Liver (tissue), 9 donors: ENCODE results near the gene TMCO4. TPM values are rescaled to one million over a fixed set of nuclear protein-coding genes. Genes with fewer than 3 reads are reported as not detected.
"Not testable (repeated sequence)": the region's sequence is repeated elsewhere in the genome, so short reads cannot be mapped to it uniquely, and the experiment has no call there.

ENCODE experiments used
- DNase-seq: peaks from one replicate; pipeline ENCODE4 v3.0.0-alpha.2; 2017; ENCODE audit warnings: low spot score
- H3K27ac ChIP-seq, 2 donors: one replicate each; pipeline ENCODE4 v1.7.0; 2013; ENCODE audit warnings: inconsistent platforms in 2 of 2, low read length in 2 of 2, control low read depth in 1 of 2, low read depth in 1 of 2, mild to moderate bottlenecking in 1 of 2
- H3K27me3 ChIP-seq, 4 donors: one replicate each; pipeline versions ENCODE4 v1.6.1 to v1.7.0; 2013; ENCODE audit warnings: low read length in 3 of 4, inconsistent platforms in 1 of 4, mild to moderate bottlenecking in 1 of 4, moderate library complexity in 1 of 4; ENCODE audit not compliant: control insufficient read depth in 4 of 4, insufficient read depth in 4 of 4
- H3K36me3 ChIP-seq, 4 donors: one replicate each; pipeline versions ENCODE4 v1.6.1 to v1.7.0; 2013; ENCODE audit warnings: low read length in 3 of 4, mild to moderate bottlenecking in 3 of 4, low read depth in 1 of 4, moderate library complexity in 1 of 4; ENCODE audit not compliant: control insufficient read depth in 4 of 4, insufficient read depth in 3 of 4
- H3K4me1 ChIP-seq, 4 donors: one replicate each; pipeline versions ENCODE4 v1.6.1 to v1.7.0; 2013; ENCODE audit warnings: low read length in 3 of 4, mild to moderate bottlenecking in 3 of 4, moderate library complexity in 1 of 4; ENCODE audit not compliant: control insufficient read depth in 4 of 4, insufficient read depth in 4 of 4
- H3K4me3 ChIP-seq, 3 donors: one replicate each; pipeline versions ENCODE4 v1.6.1 to v1.7.0; 2013; ENCODE audit warnings: low read length in 3 of 3, control low read depth in 1 of 3, low read depth in 1 of 3, mild to moderate bottlenecking in 1 of 3
- H3K9ac ChIP-seq, 2 donors: one replicate each; pipeline ENCODE4 v1.7.0; 2013; ENCODE audit warnings: low read length in 2 of 2, mild to moderate bottlenecking in 2 of 2, moderate library complexity in 2 of 2, control low read depth in 1 of 2, low read depth in 1 of 2
- H3K9me3 ChIP-seq, 4 donors: one replicate each; pipeline versions ENCODE4 v1.6.1 to v1.7.0; 2013; ENCODE audit warnings: low read length in 3 of 4; ENCODE audit not compliant: control insufficient read depth in 4 of 4
- GABPA ChIP-seq, 2 donors: IDR thresholded peaks in 1 of 2; conservative IDR thresholded peaks in 1 of 2; 2 replicates each; pipeline ENCODE4 v1.6.1; 2016; ENCODE audit warnings: antibody characterized with exemption in 2 of 2, mild to moderate bottlenecking in 1 of 2, moderate library complexity in 1 of 2
- HNF4G ChIP-seq: IDR thresholded peaks from 2 replicates; pipeline ENCODE4 v1.6.1; 2016; ENCODE audit warnings: antibody characterized with exemption
- NR2F2 ChIP-seq: IDR thresholded peaks from 2 replicates; pipeline ENCODE4 v1.6.1; 2016; ENCODE audit warnings: antibody characterized with exemption
- REST ChIP-seq: IDR thresholded peaks from 2 replicates; pipeline ENCODE4 v1.6.1; 2016; ENCODE audit warnings: antibody characterized with exemption, mild to moderate bottlenecking
- SP1 ChIP-seq: IDR thresholded peaks from 2 replicates; pipeline ENCODE4 v1.6.1; 2018; ENCODE audit warnings: antibody characterized with exemption, mild to moderate bottlenecking
- TAF1 ChIP-seq: conservative IDR thresholded peaks from 2 replicates; pipeline ENCODE4 v1.6.1; 2016; ENCODE audit warnings: antibody characterized with exemption, mild to moderate bottlenecking
- YY1 ChIP-seq: IDR thresholded peaks from 2 replicates; pipeline ENCODE4 v1.6.1; 2016; ENCODE audit warnings: antibody characterized with exemption, mild to moderate bottlenecking
- WGBS: extraction: QIAGEN DNeasy Blood & Tissue Kit; methylation state at CpG from one replicate; pipeline ENCODE4 v1.1.7; 2013; 5-methylcytosine and 5-hydroxymethylcytosine counted together
- polyA plus RNA-seq, 2 donors: library from polyadenylated mRNA; stranded (reverse) in 1 of 2; unstranded in 1 of 2; fragments of 200-250 nt in 1 of 2; fragments of >200 nt in 1 of 2; fragmentation: Nextera tagmentation in 1 of 2; extraction: Ambion mirVana in 1 of 2; gene quantifications; one replicate each; pipeline versions ENCODE4 v1.2.1 to v1.2.3, GENCODE V29; 2013 to 2015
- total RNA-seq, 2 donors: library from RNA; depleted of rRNA; stranded (reverse); fragments of >200 nt; gene quantifications; one replicate each; pipeline ENCODE4 v1.2.3, GENCODE V29; 2014
- TF ChIP-seq, protein P1 (sequence below): IDR thresholded peaks from 2 replicates; pipeline ENCODE4 v1.6.1; 2016; ENCODE audit warnings: antibody characterized with exemption
- donor health status: healthy.
- donor health status: healthy.
- donor health status: healthy.
- donor health status: healthy.
- donor health status: healthy.

TMCO4 gene
- total and polyA plus RNA-seq, 4 donors = 4.0 to 9.5 (median 6.0) TPM

GRCh38 chr1:19635646-19636045 lies 164.1 kb downstream of the TMCO4 start (continued):
- TF ChIP-seq, protein P1, sequence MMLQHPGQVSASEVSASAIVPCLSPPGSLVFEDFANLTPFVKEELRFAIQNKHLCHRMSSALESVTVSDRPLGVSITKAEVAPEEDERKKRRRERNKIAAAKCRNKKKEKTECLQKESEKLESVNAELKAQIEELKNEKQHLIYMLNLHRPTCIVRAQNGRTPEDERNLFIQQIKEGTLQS = no peak
- TF ChIP-seq YY1 (no peak), NR2F2 (no peak), HNF4G (no peak), GABPA (IDR thresholded peaks at IDR 0.05 in 1 of 2, conservative IDR thresholded peaks at IDR 0.05 in 1 of 2) (no peak), TAF1 (no peak), REST (no peak)

DNA sequence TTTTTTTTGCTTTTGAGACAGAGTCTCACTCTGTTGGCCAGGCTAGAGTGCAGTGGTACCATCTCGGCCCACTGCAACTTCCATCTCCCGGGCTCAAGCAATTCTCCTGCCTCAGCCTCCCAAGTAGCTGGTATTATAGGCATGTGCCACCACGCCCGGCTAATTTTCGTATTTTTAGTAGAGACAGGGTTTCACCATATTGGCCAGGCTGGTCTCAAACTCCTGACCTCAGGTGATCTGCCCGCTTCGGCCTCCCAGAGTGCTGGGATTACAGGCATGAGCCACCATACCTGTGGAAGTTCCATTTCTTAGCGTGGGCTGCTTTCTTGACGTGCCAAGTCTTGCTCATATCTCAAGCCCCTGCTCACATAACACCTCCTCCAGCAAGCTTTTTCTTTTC lies 164.7 kb downstream of the TMCO4 start:
- not testable (repeated sequence) for H3K9me3 ChIP-seq, DNase-seq, H3K9ac ChIP-seq, H3K4me3 ChIP-seq, H3K27me3 ChIP-seq, H3K27ac ChIP-seq, H3K4me1 ChIP-seq, H3K36me3 ChIP-seq
- 96% methylated on average over 9 of the region's 9 CpGs for WGBS

DNA sequence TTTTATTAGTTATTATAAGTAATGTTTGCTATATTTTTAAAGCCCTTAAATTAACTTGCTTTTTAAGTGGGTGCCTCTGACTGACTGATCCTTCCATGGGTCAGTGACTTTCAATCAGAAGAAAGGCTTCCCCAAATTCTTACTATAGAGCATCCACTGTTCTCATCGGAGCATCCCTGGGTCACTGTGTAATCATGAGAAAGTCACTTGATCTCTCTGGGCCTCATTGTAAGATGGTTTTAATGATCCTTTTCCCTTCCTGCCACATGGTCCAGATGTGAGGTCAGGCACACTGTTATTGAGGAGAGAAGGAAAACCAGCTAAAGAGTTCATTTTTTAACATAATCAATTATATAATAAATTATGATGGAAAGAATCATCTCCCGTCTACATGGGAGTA lies 166.6 kb downstream of the TMCO4 start:
- no peak overlapping the region for H3K4me3 ChIP-seq
- 92% methylated on average over 2 of the region's 2 CpGs for WGBS
- H3K4me1 ChIP-seq = no peaks in the 10 kb centered on the region
- no peak for DNase-seq
- H3K27ac ChIP-seq = no peak overlapping the region
- no peak overlapping the region for H3K9ac ChIP-seq
- H3K9me3 ChIP-seq = no peaks in the 10 kb centered on the region
- no peaks in the 10 kb centered on the region for H3K36me3 ChIP-seq
- no peaks in the 10 kb centered on the region for H3K27me3 ChIP-seq
- no peak for TF ChIP-seq SP1
- TF ChIP-seq HNF4G = no peak

Other genes with a start within 250 kb of the TMCO4 start
- gene NBL1, start 155.6 kb downstream of the TMCO4 start, total RNA-seq = 1 to 10 TPM; 1.7 to 1.8 TPM
- gene NBL1, start 155.6 kb downstream of the TMCO4 start, polyA plus RNA-seq = 1 to 10 TPM in 1 of 2 donors, under 1 TPM in 1; 0.72 to 4.4 TPM
- gene HTR6, start 135.0 kb downstream of the TMCO4 start, total RNA-seq = not detected
- not detected for gene HTR6, start 135.0 kb downstream of the TMCO4 start, polyA plus RNA-seq
- gene RNF186, start 15.4 kb upstream of the TMCO4 start, total RNA-seq = under 1 TPM; 0.17 to 0.33 TPM
- under 1 TPM; 0.23 to 0.38 TPM for gene RNF186, start 15.4 kb upstream of the TMCO4 start, polyA plus RNA-seq
- 1 to 10 TPM; 3.5 to 4.0 TPM for gene OTUD3, start 82.5 kb upstream of the TMCO4 start, total RNA-seq
- under 1 TPM; 0.36 to 0.71 TPM for gene OTUD3, start 82.5 kb upstream of the TMCO4 start, polyA plus RNA-seq
- gene PLA2G2E, start 123.7 kb upstream of the TMCO4 start, total RNA-seq = not detected
- not detected for gene PLA2G2E, start 123.7 kb upstream of the TMCO4 start, polyA plus RNA-seq
- 100 to 1,000 TPM in 1 of 2 donors, not detected in 1; 441 TPM for gene PLA2G2A, start 179.7 kb upstream of the TMCO4 start, total RNA-seq
- 1,000 to 10,000 TPM; 1,565 to 1,724 TPM for gene PLA2G2A, start 179.7 kb upstream of the TMCO4 start, polyA plus RNA-seq